H1 (cell line): ENCODE results near the gene TNC. TPM values are rescaled to one million over a fixed set of nuclear protein-coding genes. Genes with fewer than 3 reads are reported as not detected.

ENCODE experiments used
- CTCF ChIA-PET: fragments of 300-600 bp; sonication (Branson Sonifier 250); formaldehyde crosslinking; loops from one replicate; lab custom pipeline; 2021; ENCODE audit not compliant: partially characterized antibody; lab: Charles Lee
- POLR2A ChIA-PET: fragments of 300-600 bp; sonication (Branson Sonifier 250); formaldehyde crosslinking; loops from one replicate; lab custom pipeline; 2021; ENCODE audit warnings: inconsistent platforms; ENCODE audit not compliant: partially characterized antibody; lab: Charles Lee
- DNase-seq, 2 experiments: peaks; one replicate each; pipeline versions ENCODE4 v3.0.0 to v3.0.0-alpha.2; 2010 to 2022; ENCODE audit warnings: low spot score in 2 of 2, low read depth in 1 of 2, mixed read lengths in 1 of 2
- FAIRE-seq: peaks from 2 replicates; lab custom pipeline; 2011; peaks lifted over from hg19 to GRCh38; lab: Jason Lieb, UNC
- H2AFZ ChIP-seq: 2 replicates; pipeline ENCODE4 v1.8.1; 2012; ENCODE audit warnings: low read length, inconsistent platforms
- H2AK5ac ChIP-seq: 2 replicates; pipeline ENCODE4 v1.6.1; 2013; ENCODE audit warnings: low read depth, low read length
- H2BK120ac ChIP-seq: replicated peaks from 2 replicates; pipeline ENCODE3; 2013; ENCODE audit warnings: low read depth, low read length, inconsistent platforms
- H2BK12ac ChIP-seq: 2 replicates; pipeline ENCODE4 v1.6.1; 2013; ENCODE audit warnings: low read depth, low read length
- H2BK15ac ChIP-seq: 2 replicates; pipeline ENCODE4 v1.6.1; 2013; ENCODE audit warnings: low read length
- H2BK20ac ChIP-seq: 2 replicates; pipeline ENCODE4 v1.6.1; 2013; ENCODE audit warnings: low read length
- H2BK5ac ChIP-seq: 2 replicates; pipeline ENCODE4 v1.6.1; 2013; ENCODE audit warnings: low read depth, low read length
- H3K14ac ChIP-seq: 2 replicates; pipeline ENCODE4 v1.6.1; 2013; ENCODE audit warnings: inconsistent platforms; ENCODE audit not compliant: insufficient read length
- H3K18ac ChIP-seq: 2 replicates; pipeline ENCODE4 v1.6.1; 2013; ENCODE audit warnings: low read length; ENCODE audit errors: extremely low read depth
- H3K23ac ChIP-seq: 2 replicates; pipeline ENCODE4 v1.6.1; 2013; ENCODE audit warnings: inconsistent platforms; ENCODE audit not compliant: insufficient read length
- H3K23me2 ChIP-seq: 2 replicates; pipeline ENCODE4 v1.6.1; 2013; ENCODE audit warnings: low read depth, low read length
- H3K27ac ChIP-seq: 2 replicates; pipeline ENCODE4 v1.6.1; 2011; ENCODE audit warnings: low read depth, low read length, inconsistent platforms
- H3K27me3 ChIP-seq, 4 experiments: replicated peaks in 1 of 4; 1 replicate in 1 of 4; 2 replicates in 3 of 4; pipeline versions ENCODE4 v1.6.1 to v1.8.1; 2011 to 2013; ENCODE audit warnings: low read length in 3 of 4, mild to moderate bottlenecking in 3 of 4, inconsistent platforms in 2 of 4, mixed read lengths in 2 of 4, moderate library complexity in 1 of 4; ENCODE audit not compliant: control insufficient read depth in 3 of 4, insufficient read depth in 3 of 4; ENCODE audit errors: extremely low read depth in 1 of 4
- H3K36me3 ChIP-seq, 4 experiments: 2 replicates each; pipeline versions ENCODE4 v1.6.1 to v1.8.1; 2011 to 2013; ENCODE audit warnings: mild to moderate bottlenecking in 4 of 4, low read length in 3 of 4, moderate library complexity in 2 of 4, control low read depth in 1 of 4, inconsistent platforms in 1 of 4; ENCODE audit not compliant: insufficient read depth in 4 of 4, control insufficient read depth in 2 of 4
- H3K4ac ChIP-seq: replicated peaks from 2 replicates; pipeline ENCODE3; 2013; ENCODE audit warnings: low read length, low read depth, mixed read lengths, inconsistent platforms; ENCODE audit not compliant: insufficient read length
- H3K4me1 ChIP-seq, 4 experiments: replicated peaks in 1 of 4; 1 replicate in 1 of 4; 2 replicates in 3 of 4; pipeline versions ENCODE4 v1.6.1 to v1.8.1; 2011 to 2013; ENCODE audit warnings: low read length in 3 of 4, inconsistent platforms in 2 of 4, mixed read lengths in 1 of 4; ENCODE audit not compliant: insufficient read depth in 4 of 4, control insufficient read depth in 3 of 4
- H3K4me2 ChIP-seq, 2 experiments: 2 replicates each; pipeline versions ENCODE4 v1.6.1 to v1.8.1; 2011 to 2013; ENCODE audit warnings: low read depth in 2 of 2, low read length in 2 of 2, control low read depth in 1 of 2, inconsistent platforms in 1 of 2, mild to moderate bottlenecking in 1 of 2; ENCODE audit not compliant: insufficient read depth in 1 of 2
- H3K4me3 ChIP-seq, 4 experiments: fragments of 200-600, 300-600 bp in 1 of 4; sonication (generic), shearing (Covaris generic), sonication (Bioruptor Twin) in 1 of 4; 2 replicates each; pipeline versions ENCODE4 v1.5.1 to v1.8.1; 2011 to 2016; ENCODE audit warnings: low read length in 4 of 4, low read depth in 3 of 4, control low read depth in 2 of 4, inconsistent platforms in 2 of 4, mild to moderate bottlenecking in 2 of 4, mixed read lengths in 1 of 4, moderate library complexity in 1 of 4; ENCODE audit not compliant: insufficient read depth in 2 of 4; ENCODE audit errors: extremely low read depth in 1 of 4
- H3K56ac ChIP-seq: replicated peaks from 2 replicates; pipeline ENCODE3; 2013; ENCODE audit warnings: low read depth, mild to moderate bottlenecking, mixed read lengths, low read length, inconsistent platforms; ENCODE audit not compliant: insufficient read length
- H3K79me1 ChIP-seq: 2 replicates; pipeline ENCODE4 v1.6.1; 2013; ENCODE audit warnings: low read depth, low read length, control low read depth
- H3K79me2 ChIP-seq, 2 experiments: 2 replicates each; pipeline versions ENCODE4 v1.6.1 to v1.8.1; 2012 to 2013; ENCODE audit warnings: low read length in 2 of 2, mild to moderate bottlenecking in 2 of 2, inconsistent platforms in 1 of 2; ENCODE audit not compliant: insufficient read depth in 2 of 2, control insufficient read depth in 1 of 2
- H3K9ac ChIP-seq, 4 experiments: replicated peaks in 1 of 4; 1 replicate in 1 of 4; 2 replicates in 3 of 4; pipeline versions ENCODE4 v1.6.1 to v1.8.1; 2011 to 2013; ENCODE audit warnings: low read depth in 3 of 4, low read length in 3 of 4, control low read depth in 2 of 4, mild to moderate bottlenecking in 2 of 4, moderate library complexity in 2 of 4, inconsistent platforms in 1 of 4; ENCODE audit errors: extremely low read depth in 1 of 4
- H3K9me3 ChIP-seq, 2 experiments: 2 replicates each; pipeline versions ENCODE4 v1.6.1 to v1.8.1; 2012 to 2013; ENCODE audit warnings: mild to moderate bottlenecking in 2 of 2, moderate library complexity in 2 of 2, control low read depth in 1 of 2, inconsistent platforms in 1 of 2, low read depth in 1 of 2, low read length in 1 of 2, mixed read lengths in 1 of 2; ENCODE audit not compliant: insufficient read depth in 2 of 2
- H4K20me1 ChIP-seq, 2 experiments: replicated peaks in 1 of 2; 2 replicates each; pipeline versions ENCODE3 to v1.8.1; 2011 to 2013; ENCODE audit warnings: inconsistent platforms in 2 of 2, low read length in 2 of 2, mild to moderate bottlenecking in 1 of 2; ENCODE audit not compliant: insufficient read depth in 2 of 2, control insufficient read depth in 1 of 2
- H4K5ac ChIP-seq: 2 replicates; pipeline ENCODE4 v1.6.1; 2013; ENCODE audit warnings: low read length, low read depth, mixed read lengths, inconsistent platforms; ENCODE audit not compliant: insufficient read length
- H4K8ac ChIP-seq: 2 replicates; pipeline ENCODE4 v1.8.0; 2013; ENCODE audit warnings: mild to moderate bottlenecking, moderate library complexity, low read length, inconsistent platforms; ENCODE audit not compliant: insufficient read depth; ENCODE audit errors: extremely low read depth
- H4K91ac ChIP-seq: replicated peaks from 2 replicates; pipeline ENCODE3; 2013; ENCODE audit warnings: low read length, mixed read lengths, inconsistent platforms; ENCODE audit not compliant: insufficient read length
- BACH1 ChIP-seq: IDR thresholded peaks from 2 replicates; pipeline ENCODE4 v1.6.1; 2012; ENCODE audit warnings: low read length, improper control_type of control experiment
- CBX5 ChIP-seq: fragments of 300-800, 300-1000 bp; sonication (generic); IDR thresholded peaks from 2 replicates; pipeline ENCODE4 v1.7.1; 2016; ENCODE audit warnings: antibody characterized with exemption, low read length, low read depth
- EGR1 ChIP-seq: IDR thresholded peaks from 2 replicates; pipeline ENCODE4 v1.6.1; 2011; ENCODE audit warnings: low read depth, low read length, borderline replicate concordance
- JUN ChIP-seq: IDR thresholded peaks from 2 replicates; pipeline ENCODE4 v1.6.1; 2011; ENCODE audit warnings: low read depth, mild to moderate bottlenecking, improper control_type of control experiment, low read length
- MAX ChIP-seq: IDR thresholded peaks from 2 replicates; pipeline ENCODE4 v1.6.1; 2012; ENCODE audit warnings: inconsistent platforms
- RAD21 ChIP-seq, 2 experiments: IDR thresholded peaks in 1 of 2; conservative IDR thresholded peaks in 1 of 2; 2 replicates each; pipeline ENCODE4 v1.6.1; 2011; ENCODE audit warnings: low read depth in 2 of 2, low read length in 2 of 2, improper control_type of control experiment in 1 of 2, inconsistent platforms in 1 of 2, mild to moderate bottlenecking in 1 of 2, moderate library complexity in 1 of 2
- RBBP5 ChIP-seq: IDR thresholded peaks from 2 replicates; pipeline ENCODE4 v1.7.1; 2012; ENCODE audit warnings: low read depth, mild to moderate bottlenecking, inconsistent platforms, low read length, moderate library complexity, borderline replicate concordance
- SIN3A ChIP-seq, 2 experiments: IDR thresholded peaks in 1 of 2; conservative IDR thresholded peaks in 1 of 2; 2 replicates each; pipeline ENCODE4 v1.6.1; 2011 to 2012; ENCODE audit warnings: low read length in 2 of 2, improper control_type of control experiment in 1 of 2, low read depth in 1 of 2, mild to moderate bottlenecking in 1 of 2
- SP1 ChIP-seq: IDR thresholded peaks from 2 replicates; pipeline ENCODE4 v1.6.1; 2011; ENCODE audit warnings: low read depth, low read length
- SP4 ChIP-seq: IDR thresholded peaks from 2 replicates; pipeline ENCODE4 v1.6.1; 2012; ENCODE audit warnings: low read length, inconsistent platforms
- SUZ12 ChIP-seq: fragments of 200-600 bp; sonication (generic); IDR thresholded peaks from 2 replicates; pipeline ENCODE4 v1.6.1; 2012; ENCODE audit warnings: mild to moderate bottlenecking, inconsistent platforms, low read length, moderate library complexity, mixed read lengths
- TCF12 ChIP-seq: IDR thresholded peaks from 2 replicates; pipeline ENCODE4 v1.6.1; 2011; ENCODE audit warnings: low read depth, mild to moderate bottlenecking, low read length
- WGBS, 2 experiments: shearing (Covaris generic) in 1 of 2; methylation state at CpG; one replicate each; pipeline versions ENCODE4 v1.1.6 to v1.1.7; 2013 to 2015; ENCODE audit warnings: low lambda C conversion rate in 2 of 2, mixed read lengths in 2 of 2, inconsistent platforms in 1 of 2, low coverage in 1 of 2, missing lambda C conversion rate in 1 of 2; ENCODE audit not compliant: insufficient replicate concordance in 2 of 2, insufficient coverage in 1 of 2, insufficient read length in 1 of 2; ENCODE audit errors: extremely low coverage in 1 of 2, missing lambda C conversion rate in 1 of 2; 5-methylcytosine and 5-hydroxymethylcytosine counted together
- polyA plus RNA-seq, 7 experiments: library from polyadenylated mRNA; depleted of rRNA in 3 of 7; stranded (reverse) in 5 of 7; unstranded in 2 of 7; fragments of >200 nt in 5 of 7; fragments of 200-250 nt in 2 of 7; gene quantifications; 1 replicate in 5 of 7; 2 replicates in 1 of 7; 4 replicates in 1 of 7; pipeline versions ENCODE4 v1.2.1 to v1.2.3, GENCODE V29; 2011 to 2013; ENCODE audit warnings: missing spikeins in 2 of 7, mixed read lengths in 2 of 7
- total RNA-seq: library from RNA; stranded (reverse); fragmentation: NEBNext Ultra II Directional; extraction: Animal tissue kit (Norgen Biotek cat#: 25700); gene quantifications from 2 replicates; pipeline ENCODE4 v1.2.1, GENCODE V29; 2021

The TNC gene
- total and polyA plus RNA-seq, 2 of the 8 experiments (the other 6 are each of a cell fraction or from before 2014, with no cell fraction given): 6.2 to 11.4 TPM

GRCh38 chr9:115099901-115100300 is 18.1 kb downstream of the TNC start:
- Histone ChIP-seq H3K23ac (no peak overlapping the region), H3K4me2 (no peak overlapping the region), H3K36me3 (no peaks in the 10 kb centered on the region), H2AFZ (no peak overlapping the region), H3K4ac (no peak overlapping the region), H2BK15ac (no peak overlapping the region), H3K9ac (no peak overlapping the region), H3K27ac (no peak overlapping the region), H3K56ac (no peak overlapping the region), H3K4me1 (no peaks in the 10 kb centered on the region), H3K79me2 (no peaks in the 10 kb centered on the region), H4K20me1 (no peaks in the 10 kb centered on the region), H4K8ac (no peak overlapping the region), H4K5ac (no peak overlapping the region), H3K9me3 (no peaks in the 10 kb centered on the region), H3K79me1 (no peaks in the 10 kb centered on the region), H2BK12ac (no peak overlapping the region), H3K23me2 (no peaks in the 10 kb centered on the region), H3K27me3 (peaks cover 0 to 3% (median 0%) of the 10 kb centered on the region in 4 experiments; a peak in 1 of 7 replicates), H2BK5ac (no peak overlapping the region), H3K18ac (no peak overlapping the region), H3K14ac (no peak overlapping the region), H2AK5ac (no peak overlapping the region), H2BK20ac (no peak overlapping the region), H4K91ac (no peak overlapping the region), H2BK120ac (no peak overlapping the region), H3K4me3 (no peak overlapping the region)
- 90% methylated on average over 1 of the region's 1 CpG; no CpG with 5 or more reads in 1 of the 2 experiments for WGBS, 2 experiments
- CTCF ChIA-PET: interaction anchor here (2.6 kb wide), 1 partner anchor 9 kb away, joined by 9 read pairs; no protein-coding TSS in a partner anchor
- POLR2A ChIA-PET: interaction anchor here (0.9 to 1.9 kb wide), 2 partner anchors 10 to 17 kb away, joined by 3 to 4 read pairs; no protein-coding TSS in a partner anchor
- no peak for FAIRE-seq
- no peak for DNase-seq
- TF ChIP-seq TCF12 (no peak), CBX5 (no peak), MAX (no peak), RBBP5 (no peak), BACH1 (no peak), SP1 (no peak), RAD21 (IDR thresholded peaks at IDR 0.05 in 1 of 2, conservative IDR thresholded peaks at IDR 0.05 in 1 of 2; ENCODE audit: low read depth in 2 of 2, low read length in 2 of 2) (no peak), SUZ12 (no peak), EGR1 (no peak), SP4 (no peak), SIN3A (conservative IDR thresholded peaks at IDR 0.05 in 1 of 2, IDR thresholded peaks at IDR 0.05 in 1 of 2; ENCODE audit: low read depth in 1 of 2, low read length in 2 of 2) (no peak), JUN (no peak)
